ENCODE results near the gene NHERF2. TPM values are rescaled to one million over a fixed set of nuclear protein-coding genes. Genes with fewer than 3 reads are reported as not detected.
A peak's percentile ranks its signal among the peaks of the same experiment; 100 is the strongest.

NHERF2 gene
- total RNA-seq, 4 donors from 2014 or later, result 10.3 to 97.1 (median 33.1) TPM

DNA sequence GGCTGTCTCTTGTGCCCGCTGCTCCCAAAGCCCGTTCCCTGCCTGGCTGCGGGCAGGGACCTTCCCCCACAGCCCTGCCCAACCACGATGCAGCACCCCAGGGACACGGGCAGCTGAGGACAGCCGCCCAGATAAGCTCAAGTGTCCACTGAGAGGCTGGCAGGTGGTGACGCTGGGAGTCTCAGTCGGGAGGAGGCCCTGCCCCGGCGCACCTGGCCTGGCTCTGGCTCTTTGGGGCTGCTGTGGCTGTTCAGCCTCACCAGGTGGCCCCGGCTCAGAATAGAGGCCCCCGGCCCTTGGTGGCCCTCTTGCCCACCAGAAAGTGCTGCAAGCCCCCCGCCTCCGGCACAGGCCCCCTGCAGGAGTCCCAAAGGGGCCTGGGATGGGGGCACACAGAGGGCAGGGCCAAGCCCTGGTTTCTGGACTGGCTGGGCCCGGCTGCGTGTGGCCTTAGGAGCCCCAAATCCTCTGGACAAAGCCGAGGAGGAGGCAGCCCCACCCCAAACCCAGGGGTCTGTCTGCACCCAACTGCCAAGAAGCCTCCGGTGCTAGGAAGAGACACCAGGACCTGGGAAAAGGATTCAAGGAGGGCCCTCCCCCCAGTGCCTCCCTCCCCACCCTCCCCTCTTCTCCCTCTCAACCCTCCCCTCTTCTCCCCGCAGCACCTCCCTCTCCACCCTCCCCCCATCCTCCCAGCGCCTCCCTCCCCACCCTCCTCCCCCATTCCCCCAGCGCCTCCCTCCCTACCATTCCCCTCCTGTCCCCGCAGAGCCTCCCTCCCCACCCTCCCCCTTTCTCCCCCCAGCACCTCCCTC, 15.7 kb downstream of the NHERF2 start:
- intact Hi-C loops (cut with DNase I; ENCODE audit: low total_unique reads), result no loop called here
- Histone ChIP-seq H3K4me3 (no peak overlapping the region), H3K9me3 (no peaks in the 10 kb centered on the region), H3K36me3 (no peaks in the 10 kb centered on the region), H3K27ac (peak overlapping the region; percentile 53 to 63), H3K27me3 (no peaks in the 10 kb centered on the region), H3K4me1 (peaks cover 0 to 17% of the 10 kb centered on the region in 2 donors)
- TF ChIP-seq, protein P1, sequence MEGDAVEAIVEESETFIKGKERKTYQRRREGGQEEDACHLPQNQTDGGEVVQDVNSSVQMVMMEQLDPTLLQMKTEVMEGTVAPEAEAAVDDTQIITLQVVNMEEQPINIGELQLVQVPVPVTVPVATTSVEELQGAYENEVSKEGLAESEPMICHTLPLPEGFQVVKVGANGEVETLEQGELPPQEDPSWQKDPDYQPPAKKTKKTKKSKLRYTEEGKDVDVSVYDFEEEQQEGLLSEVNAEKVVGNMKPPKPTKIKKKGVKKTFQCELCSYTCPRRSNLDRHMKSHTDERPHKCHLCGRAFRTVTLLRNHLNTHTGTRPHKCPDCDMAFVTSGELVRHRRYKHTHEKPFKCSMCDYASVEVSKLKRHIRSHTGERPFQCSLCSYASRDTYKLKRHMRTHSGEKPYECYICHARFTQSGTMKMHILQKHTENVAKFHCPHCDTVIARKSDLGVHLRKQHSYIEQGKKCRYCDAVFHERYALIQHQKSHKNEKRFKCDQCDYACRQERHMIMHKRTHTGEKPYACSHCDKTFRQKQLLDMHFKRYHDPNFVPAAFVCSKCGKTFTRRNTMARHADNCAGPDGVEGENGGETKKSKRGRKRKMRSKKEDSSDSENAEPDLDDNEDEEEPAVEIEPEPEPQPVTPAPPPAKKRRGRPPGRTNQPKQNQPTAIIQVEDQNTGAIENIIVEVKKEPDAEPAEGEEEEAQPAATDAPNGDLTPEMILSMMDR (IDR thresholded peaks at IDR 0.05), result no peak
- no peak for TF ChIP-seq POLR2A (IDR thresholded peaks at IDR 0.05)
- DNase-seq, result no peak

DNA sequence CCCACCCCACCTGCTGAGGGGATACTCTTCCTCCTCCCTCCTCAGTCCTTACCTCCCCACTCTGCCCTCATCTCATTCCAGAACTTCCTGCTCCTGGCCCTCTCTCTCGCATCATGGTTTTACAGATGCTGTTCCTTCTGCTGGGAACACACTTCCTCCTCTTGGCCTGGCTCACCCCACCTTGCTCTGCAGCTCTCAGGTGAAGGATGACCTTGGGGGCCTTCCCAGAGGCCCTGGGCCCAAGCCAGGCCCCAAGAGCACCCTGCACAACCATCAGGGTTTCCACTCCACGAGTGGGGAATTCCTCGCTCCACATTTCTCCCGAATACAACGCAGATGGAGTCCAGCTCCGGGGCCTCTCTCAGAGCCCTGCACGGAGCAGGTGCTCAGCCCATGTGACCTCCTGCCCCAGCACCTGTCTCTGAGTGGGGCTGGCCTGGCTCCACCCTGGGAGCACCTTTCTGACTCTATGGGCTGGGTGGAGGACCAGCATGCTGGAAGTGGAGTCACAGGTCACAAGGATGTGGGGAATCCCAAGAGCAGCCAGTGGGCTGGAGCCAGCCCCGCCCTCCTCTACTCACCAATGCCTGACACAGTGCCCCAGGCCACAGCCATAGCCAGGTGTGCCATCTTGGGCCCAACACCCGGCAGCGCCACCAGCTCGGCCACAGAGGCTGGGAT, 16.4 kb downstream of the NHERF2 start:
- H3K36me3 ChIP-seq, result no peaks in the 10 kb centered on the region
- intact Hi-C loops (cut with DNase I; ENCODE audit: low total_unique reads), result no loop called here
- H3K27me3 ChIP-seq, result no peaks in the 10 kb centered on the region
- H3K9me3 ChIP-seq, result no peaks in the 10 kb centered on the region
- TF ChIP-seq POLR2A (IDR thresholded peaks at IDR 0.05), result no peak
- TF ChIP-seq, protein P1 (IDR thresholded peaks at IDR 0.05), result no peak
- H3K4me3 ChIP-seq, result no peak overlapping the region
- DNase-seq, result no peak
- H3K27ac ChIP-seq, result peak overlapping the region in 1 of 2 donors; percentile 49
- H3K4me1 ChIP-seq, result peaks cover 0 to 13% of the 10 kb centered on the region in 2 donors

GRCh38 chr16:2043667-2044451, 17.2 kb downstream of the NHERF2 start:
- Histone ChIP-seq H3K36me3 (no peaks in the 10 kb centered on the region), H3K27me3 (no peaks in the 10 kb centered on the region), H3K9me3 (no peaks in the 10 kb centered on the region), H3K4me1 (peaks cover 0 to 17% of the 10 kb centered on the region in 2 donors), H3K4me3 (no peak overlapping the region), H3K27ac (peak overlapping the region; percentile 7 to 46)
- intact Hi-C loops (cut with DNase I; ENCODE audit: low total_unique reads), result no loop called here
- DNase-seq, result no peak
- TF ChIP-seq POLR2A (IDR thresholded peaks at IDR 0.05), result no peak
- TF ChIP-seq, protein P1 (IDR thresholded peaks at IDR 0.05), result no peak

DNA sequence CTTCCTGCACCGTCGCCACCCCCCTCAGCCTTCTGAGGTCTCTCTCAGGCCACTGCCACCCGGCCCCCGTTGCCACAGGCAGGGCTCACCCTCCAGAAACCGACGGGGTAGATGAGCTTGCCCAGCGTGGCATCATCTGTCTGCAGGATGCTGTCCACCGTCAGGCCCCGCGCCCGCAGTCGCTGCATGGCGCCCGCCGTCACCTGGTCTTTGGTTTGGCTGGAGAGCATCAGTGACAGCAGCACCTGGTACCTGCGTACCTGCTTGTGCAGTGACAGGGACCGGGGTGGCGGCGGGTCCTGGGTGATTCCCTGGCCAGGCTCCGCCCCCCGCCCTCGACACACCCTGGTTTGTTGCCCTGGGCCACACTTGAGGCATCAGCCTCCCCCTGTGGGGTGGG, 17.8 kb downstream of the NHERF2 start:
- TF ChIP-seq POLR2A (IDR thresholded peaks at IDR 0.05), result no peak
- TF ChIP-seq, protein P1 (IDR thresholded peaks at IDR 0.05), result no peak
- Histone ChIP-seq H3K9me3 (no peaks in the 10 kb centered on the region), H3K36me3 (no peaks in the 10 kb centered on the region), H3K4me3 (no peak overlapping the region), H3K4me1 (peaks cover 0 to 18% of the 10 kb centered on the region in 2 donors), H3K27me3 (no peaks in the 10 kb centered on the region), H3K27ac (peak overlapping the region; percentile 7 to 46)
- no peak for DNase-seq
- intact Hi-C loops (cut with DNase I; ENCODE audit: low total_unique reads), result no loop called here

Data from uterus (tissue), 4 donors.